Nephron (organoid): ENCODE measurements around the gene LRRC52.

Experiments
- H3K27ac Mint-ChIP-seq, 3 experiments: 2 replicates each; pipeline ENCODE4 v1.8.0; 2020; ENCODE audit warnings: mixed read lengths in 3 of 3, mild to moderate bottlenecking in 2 of 3, moderate library complexity in 1 of 3
- H3K27me3 Mint-ChIP-seq: 2 replicates; pipeline ENCODE4 v1.8.0; 2021; ENCODE audit warnings: low read depth, mild to moderate bottlenecking, moderate library complexity, mixed read lengths
- H3K36me3 Mint-ChIP-seq: 2 replicates; pipeline ENCODE4 v1.8.0; 2020; ENCODE audit warnings: low read depth, mixed read lengths
- H3K4me1 Mint-ChIP-seq: 2 replicates; pipeline ENCODE4 v1.8.0; 2020; ENCODE audit warnings: mixed read lengths
- H3K4me3 Mint-ChIP-seq, 3 experiments: 2 replicates each; pipeline ENCODE4 v1.8.0; 2020; ENCODE audit warnings: mild to moderate bottlenecking in 3 of 3, mixed read lengths in 3 of 3, moderate library complexity in 2 of 3
- H3K9me3 Mint-ChIP-seq: 2 replicates; pipeline ENCODE4 v1.8.0; 2020; ENCODE audit warnings: mixed read lengths
- CTCF ChIP-seq, 3 experiments: fragments of 200-600 bp; sonication (generic); IDR thresholded peaks; one replicate each; pipeline ENCODE4 v1.5.0; 2021; ENCODE audit warnings: antibody characterized with exemption in 3 of 3; ENCODE audit not compliant: unreplicated experiment in 3 of 3

Gene LRRC52

GRCh38 chr1:165501330-165501969, 42.4 kb upstream of the LRRC52 start:
- TF ChIP-seq CTCF (IDR thresholded peaks at IDR 0.05; ENCODE audit: unreplicated experiment in 3 of 3): no peak
- H3K9me3 Mint-ChIP-seq: no peaks in the 10 kb centered on the region
- peaks cover 7% of the 10 kb centered on the region for H3K27me3 Mint-ChIP-seq
- H3K4me3 Mint-ChIP-seq: no peak overlapping the region
- H3K36me3 Mint-ChIP-seq: no peaks in the 10 kb centered on the region
- H3K4me1 Mint-ChIP-seq: peaks cover 3% of the 10 kb centered on the region
- no peak overlapping the region for H3K27ac Mint-ChIP-seq

GRCh38 chr1:165501970-165502348, 41.8 kb upstream of the LRRC52 start:
- no peak for TF ChIP-seq CTCF (IDR thresholded peaks at IDR 0.05; ENCODE audit: unreplicated experiment in 3 of 3)
- no peaks in the 10 kb centered on the region for H3K36me3 Mint-ChIP-seq
- H3K4me3 Mint-ChIP-seq: no peak overlapping the region
- H3K4me1 Mint-ChIP-seq: no peaks in the 10 kb centered on the region
- H3K9me3 Mint-ChIP-seq: no peaks in the 10 kb centered on the region
- H3K27me3 Mint-ChIP-seq: peaks cover 7% of the 10 kb centered on the region
- H3K27ac Mint-ChIP-seq: no peak overlapping the region

- Mint-ChIP-seq H3K36me3 (no peaks in the 10 kb centered on the region), H3K4me1 (no peaks in the 10 kb centered on the region), H3K9me3 (no peaks in the 10 kb centered on the region), H3K4me3 (no peak overlapping the region), H3K27me3 (peaks cover 5% of the 10 kb centered on the region), H3K27ac (no peak overlapping the region)
- no peak for TF ChIP-seq CTCF (IDR thresholded peaks at IDR 0.05; ENCODE audit: unreplicated experiment in 3 of 3)
Observed at GRCh38 chr1:165507570-165507969, 36.2 kb upstream of the LRRC52 start.

GRCh38 chr1:165508291-165508690, 35.5 kb upstream of the LRRC52 start:
- H3K4me3 Mint-ChIP-seq: no peak overlapping the region
- H3K4me1 Mint-ChIP-seq: no peaks in the 10 kb centered on the region
- peaks cover 8% of the 10 kb centered on the region for H3K27me3 Mint-ChIP-seq
- no peaks in the 10 kb centered on the region for H3K9me3 Mint-ChIP-seq
- no peak overlapping the region for H3K27ac Mint-ChIP-seq
- H3K36me3 Mint-ChIP-seq: no peaks in the 10 kb centered on the region
- TF ChIP-seq CTCF (IDR thresholded peaks at IDR 0.05; ENCODE audit: unreplicated experiment in 3 of 3): no peak

GRCh38 chr1:165512816-165513215, 31.0 kb upstream of the LRRC52 start:
- Mint-ChIP-seq H3K4me3 (no peak overlapping the region), H3K27ac (no peak overlapping the region), H3K9me3 (peaks cover 3% of the 10 kb centered on the region), H3K4me1 (peaks cover 4% of the 10 kb centered on the region), H3K27me3 (peaks cover 9% of the 10 kb centered on the region), H3K36me3 (no peaks in the 10 kb centered on the region)
- TF ChIP-seq CTCF (IDR thresholded peaks at IDR 0.05; ENCODE audit: unreplicated experiment in 3 of 3): no peak

GRCh38 chr1:165516469-165516868, 27.3 kb upstream of the LRRC52 start:
- peaks cover 29% of the 10 kb centered on the region for H3K9me3 Mint-ChIP-seq
- H3K27me3 Mint-ChIP-seq: peaks cover 12% of the 10 kb centered on the region
- peaks cover 4% of the 10 kb centered on the region for H3K4me1 Mint-ChIP-seq
- no peak overlapping the region for H3K27ac Mint-ChIP-seq
- no peak for TF ChIP-seq CTCF (IDR thresholded peaks at IDR 0.05; ENCODE audit: unreplicated experiment in 3 of 3)
- H3K36me3 Mint-ChIP-seq: peaks cover 3% of the 10 kb centered on the region
- no peak overlapping the region for H3K4me3 Mint-ChIP-seq
